GM10248 (cell line): ENCODE results near the gene BCOR.

Experiments
- CTCF ChIA-PET: fragments of 300-600 bp; sonication (Branson Sonifier 250); formaldehyde crosslinking; extraction: SDS; loops from one replicate; lab custom pipeline; 2021; ENCODE audit warnings: antibody characterized with exemption; lab: Yijun Ruan, JAX
- POLR2A ChIA-PET: fragments of 350-650 bp; sonication (Branson Sonifier 250); formaldehyde crosslinking; extraction: SDS; loops from one replicate; lab custom pipeline; 2020; ENCODE audit warnings: antibody characterized with exemption; lab: Yijun Ruan, JAX
- DNase-seq: peaks from one replicate; pipeline ENCODE4 v3.0.0; 2012; ENCODE audit errors: extremely low spot score
- CTCF ChIP-seq: IDR thresholded peaks from 2 replicates; pipeline ENCODE4 v1.5.1; 2012; ENCODE audit warnings: mild to moderate bottlenecking, low read depth; ENCODE audit errors: extremely low read depth, missing control alignments, control extremely low read depth

Gene BCOR

GRCh38 chrX:40003428-40004245 is 94.1 kb downstream of the BCOR start:
- CTCF ChIA-PET, result interaction anchor here (0.9 kb wide), 1 partner anchor 18 kb away, joined by 3 read pairs; no protein-coding TSS in a partner anchor
- TF ChIP-seq CTCF, result no peak
- DNase-seq, result no peak

GRCh38 chrX:40003071-40003427 is 94.7 kb downstream of the BCOR start:
- no peak for TF ChIP-seq CTCF
- POLR2A ChIA-PET, result no interaction called here
- CTCF ChIA-PET, result interaction anchor here (0.9 kb wide), 1 partner anchor 19 kb away, joined by 3 read pairs; no protein-coding TSS in a partner anchor
- no peak for DNase-seq

More at GRCh38 chrX:40003428-40004245, 94.1 kb downstream of the BCOR start:
- POLR2A ChIA-PET, result no interaction called here
